ENCODE measurements around the gene TSPEAR.

The TSPEAR gene

DNA sequence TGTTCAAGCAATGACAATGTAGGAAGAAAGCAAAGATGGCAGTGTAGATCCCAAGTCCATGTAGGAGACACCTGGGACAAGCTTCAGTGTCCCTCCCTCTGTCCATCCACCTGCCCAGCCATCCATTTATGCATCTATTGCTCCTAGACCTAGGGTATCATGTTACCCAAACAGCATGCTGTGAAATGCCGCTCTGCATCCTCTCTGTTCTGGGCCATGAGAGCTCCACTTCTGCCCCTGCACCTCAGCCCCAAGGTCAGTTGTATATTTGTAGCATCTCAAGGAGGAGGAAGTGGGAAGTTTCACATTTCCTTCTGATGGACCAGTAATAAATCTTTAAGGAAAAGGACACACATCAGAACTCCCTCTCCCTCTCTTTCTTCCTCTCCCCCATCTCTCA, 27.9 kb upstream of the TSPEAR start:
- DNase-seq: no peak

DNA sequence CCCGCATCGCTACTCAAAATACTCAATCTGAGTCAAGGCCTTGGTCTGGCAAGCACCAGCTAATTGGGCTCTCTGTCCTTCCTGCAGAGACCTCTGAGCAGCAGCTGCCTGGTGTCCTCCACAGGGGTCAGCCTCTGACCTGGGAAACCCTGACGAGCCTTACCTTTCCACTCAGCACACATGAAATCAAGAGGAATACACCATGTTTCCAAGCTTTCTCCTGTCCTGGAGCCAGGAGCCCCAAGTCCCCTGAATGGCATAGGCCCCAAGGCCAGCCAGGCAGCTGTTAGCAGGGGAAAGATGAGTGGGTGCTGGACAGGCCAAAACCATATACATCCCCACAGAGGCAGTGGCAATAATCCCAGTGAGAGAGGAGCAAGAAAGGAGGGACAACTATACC, 27.2 kb upstream of the TSPEAR start:
- DNase-seq: no peak

DNA sequence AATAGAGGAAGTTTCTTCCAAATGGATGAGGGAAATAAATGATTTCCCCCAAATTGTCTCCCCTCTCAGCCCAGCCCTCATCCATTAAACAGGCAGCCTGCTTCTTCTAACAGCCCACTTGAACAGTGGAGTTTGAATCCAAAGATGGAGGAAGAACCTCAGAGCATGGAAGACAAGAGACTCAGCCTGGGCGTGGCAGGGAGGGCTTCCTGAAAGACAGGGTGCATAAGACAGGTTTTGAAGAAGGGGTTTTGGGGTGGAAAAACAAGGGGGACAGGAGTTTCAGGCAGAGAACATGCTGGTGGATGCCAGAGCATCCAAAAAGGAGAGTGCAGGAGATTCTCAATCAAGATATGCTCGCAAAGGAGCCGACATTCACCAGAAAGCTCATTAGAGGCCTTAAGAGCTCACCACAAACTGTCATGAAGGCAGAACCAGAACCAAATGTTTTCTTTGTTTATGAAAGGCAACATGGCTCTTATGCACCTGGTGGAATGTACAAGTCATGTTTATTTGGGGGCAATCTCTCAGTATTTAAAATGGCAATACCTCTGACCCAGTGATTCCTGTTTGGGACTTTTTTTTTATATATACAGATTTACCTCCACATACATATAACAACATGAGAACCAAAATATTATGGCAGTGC, 26.5 kb upstream of the TSPEAR start:
- no peak for DNase-seq

DNA sequence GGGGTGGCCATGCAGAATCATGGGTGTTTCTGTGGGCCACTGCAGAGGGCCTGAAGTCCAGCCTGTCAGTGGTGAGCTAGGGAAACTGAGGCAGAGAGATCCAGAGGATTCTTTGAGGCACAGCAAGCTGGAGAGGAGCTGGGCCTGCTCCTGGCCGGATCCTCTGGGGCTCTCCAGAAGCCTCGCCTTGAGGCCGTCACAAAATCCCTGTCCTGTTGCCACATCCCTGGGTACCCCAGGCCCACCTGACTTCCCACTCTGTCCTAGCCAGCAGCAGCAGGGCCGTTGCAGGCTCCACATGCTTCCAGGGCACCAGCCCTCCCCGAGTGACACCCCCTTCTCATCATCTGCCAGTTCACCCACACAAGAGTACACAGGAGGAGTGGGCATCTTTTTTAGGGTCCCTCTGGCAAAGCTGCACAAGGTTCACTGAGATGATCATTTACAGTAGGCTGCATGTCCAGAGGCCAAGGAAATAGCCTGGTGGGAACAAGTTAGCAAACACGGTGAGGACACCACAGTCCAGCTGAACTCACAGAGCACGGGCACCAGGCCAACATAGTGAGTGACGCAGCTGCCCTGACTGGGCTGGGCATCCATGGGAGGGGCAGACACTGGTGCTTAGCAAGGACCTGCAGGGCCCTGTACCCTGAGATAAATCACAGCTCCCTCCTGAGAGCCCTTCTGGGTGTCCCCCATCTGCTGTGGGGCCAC, 25.1 kb upstream of the TSPEAR start:
- no peak for DNase-seq

DNA sequence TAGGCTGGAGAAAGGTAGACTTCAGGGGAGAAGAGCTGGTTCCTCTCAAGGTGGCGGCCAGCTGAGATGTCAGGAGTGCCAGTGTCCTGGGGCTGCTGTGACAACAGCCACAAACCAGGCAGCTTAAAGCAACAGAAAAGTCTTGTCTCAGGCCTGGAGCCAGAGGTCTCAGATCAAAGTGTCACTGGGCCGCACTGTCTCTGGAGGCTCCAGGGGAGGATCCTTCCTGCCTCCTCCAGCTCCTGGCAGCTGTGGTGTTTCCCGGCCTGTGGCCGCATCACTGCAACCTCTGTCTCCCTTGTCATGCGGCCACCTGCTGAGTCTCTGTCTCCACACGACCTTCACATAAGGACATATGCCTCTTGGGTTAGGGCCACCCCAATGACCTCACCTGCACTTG, 24.4 kb upstream of the TSPEAR start:
- no peak for DNase-seq

DNA sequence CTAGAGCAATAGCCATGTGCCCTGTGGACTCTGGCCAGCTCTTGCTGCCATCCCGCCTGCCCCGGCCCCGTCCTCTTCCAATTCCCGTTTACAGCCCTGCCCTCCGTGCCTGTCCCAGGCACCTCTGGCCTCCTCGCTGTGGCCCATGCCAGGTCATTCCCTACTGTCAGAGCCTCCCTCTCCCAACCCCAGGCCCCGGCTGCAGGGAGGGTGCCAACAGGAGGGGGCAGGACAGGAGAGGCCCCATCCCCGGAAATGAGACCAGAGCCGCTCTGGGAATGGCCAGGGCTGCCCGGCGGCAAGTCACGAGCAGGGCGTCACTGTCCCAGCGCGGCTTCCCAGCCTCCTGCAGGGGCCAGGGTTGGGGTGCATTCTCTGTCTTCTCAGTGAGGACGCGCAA, 23.5 kb upstream of the TSPEAR start:
- no peak for DNase-seq

DNA sequence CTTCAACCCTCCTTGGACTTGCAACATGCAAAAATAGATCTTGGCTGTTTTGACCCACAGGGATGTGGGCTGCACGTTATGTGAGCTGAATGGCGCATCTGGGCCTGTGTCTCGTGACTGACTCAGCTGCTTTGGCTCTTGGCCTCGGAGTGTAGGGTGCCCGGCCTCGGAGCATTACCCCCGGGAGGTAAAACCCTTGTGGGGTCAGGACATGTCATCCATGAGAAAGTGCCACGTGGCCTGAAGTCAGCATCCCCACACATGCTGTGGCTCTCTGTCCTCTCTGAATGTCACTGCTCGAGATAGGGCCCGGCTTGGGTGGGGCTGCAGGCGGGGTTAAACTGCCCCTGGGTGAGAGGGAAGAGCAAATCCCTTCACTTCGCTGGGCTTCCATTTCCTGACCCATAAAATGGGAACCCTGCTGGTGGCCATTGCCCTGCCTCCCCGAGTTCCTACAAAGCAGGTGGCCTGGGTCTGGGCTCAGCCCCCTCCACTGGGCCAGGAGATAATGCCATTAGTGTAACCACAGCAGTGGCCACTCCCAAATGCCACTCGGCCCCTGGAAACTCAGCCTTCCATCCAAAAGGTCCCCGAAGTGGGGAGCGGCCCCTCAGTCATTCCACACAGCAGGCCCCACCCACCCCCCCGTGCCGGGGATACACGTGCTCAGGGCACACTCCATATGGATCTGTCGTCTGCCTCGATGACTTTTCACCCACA, 22.8 kb upstream of the TSPEAR start:
- DNase-seq: no peak

DNA sequence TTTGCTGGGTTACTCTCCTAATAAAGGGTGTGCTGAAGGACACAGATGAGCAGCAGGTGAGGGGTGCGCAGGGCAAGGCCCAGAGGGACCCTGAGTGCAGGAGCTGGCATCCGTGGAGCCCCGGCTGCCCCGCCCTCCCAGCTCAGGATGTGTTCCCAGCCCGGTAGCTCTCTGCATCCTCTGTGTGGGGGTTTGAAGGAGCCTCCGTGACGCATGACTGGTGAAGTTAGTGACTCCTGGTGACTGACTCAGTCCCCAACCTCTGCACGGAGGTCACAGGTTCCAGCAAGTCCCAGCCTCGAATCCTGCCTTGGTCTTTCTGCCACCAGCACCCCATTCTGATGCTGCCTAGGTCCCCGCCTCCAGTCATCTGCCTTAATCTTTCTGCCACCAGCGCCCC, 21.6 kb upstream of the TSPEAR start:
- DNase-seq: no peak

DNA sequence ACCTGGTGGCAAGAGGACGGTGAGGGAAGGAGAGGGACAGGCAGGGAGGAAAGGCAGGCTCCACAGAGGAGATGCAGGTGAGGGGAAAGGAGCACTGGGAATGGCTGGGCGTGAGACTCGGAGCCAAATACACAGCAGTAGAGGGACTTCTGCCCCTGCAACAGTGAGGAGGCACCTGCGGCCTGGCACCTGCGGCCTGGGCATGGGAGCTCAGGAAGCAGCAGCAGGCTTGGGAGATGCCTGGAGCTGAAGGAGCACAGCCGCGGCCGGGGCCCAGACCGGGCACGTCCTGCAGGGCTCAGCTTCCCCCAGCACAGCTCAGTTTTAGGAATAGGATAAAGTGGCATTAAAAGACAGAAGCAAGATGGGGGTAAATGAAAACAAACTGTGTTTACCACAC, 20.9 kb upstream of the TSPEAR start:
- DNase-seq: no peak

DNA sequence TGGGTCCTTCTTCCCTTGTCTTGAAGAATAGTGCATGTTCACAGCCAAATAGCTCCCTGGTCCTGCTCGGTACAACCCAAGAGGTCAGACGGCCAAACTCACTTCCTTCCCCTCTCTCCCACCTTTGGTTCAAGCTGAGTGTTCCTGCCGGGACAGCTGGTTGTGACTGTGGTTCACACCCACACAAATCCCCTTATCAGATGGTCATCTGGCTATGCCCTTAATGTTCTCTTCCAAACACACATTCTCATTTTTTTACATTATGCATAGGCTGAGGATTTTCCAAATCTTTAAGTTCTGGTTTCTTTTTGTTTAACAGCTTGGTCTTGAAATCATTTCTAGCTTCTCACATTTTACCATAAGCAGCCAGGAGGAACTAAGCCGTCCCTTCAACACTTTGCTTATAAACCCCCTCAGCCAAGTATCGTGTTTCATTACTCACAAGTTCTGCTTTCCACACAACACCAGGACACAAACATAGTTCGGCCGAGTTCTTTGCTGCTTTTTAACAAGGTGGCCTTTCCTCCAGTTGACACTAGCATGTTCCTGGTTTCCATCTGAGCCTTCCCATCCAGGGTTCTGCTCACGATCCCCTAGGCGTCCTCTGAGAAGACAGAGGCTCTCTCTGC, 19.7 kb upstream of the TSPEAR start:
- DNase-seq: no peak

DNA sequence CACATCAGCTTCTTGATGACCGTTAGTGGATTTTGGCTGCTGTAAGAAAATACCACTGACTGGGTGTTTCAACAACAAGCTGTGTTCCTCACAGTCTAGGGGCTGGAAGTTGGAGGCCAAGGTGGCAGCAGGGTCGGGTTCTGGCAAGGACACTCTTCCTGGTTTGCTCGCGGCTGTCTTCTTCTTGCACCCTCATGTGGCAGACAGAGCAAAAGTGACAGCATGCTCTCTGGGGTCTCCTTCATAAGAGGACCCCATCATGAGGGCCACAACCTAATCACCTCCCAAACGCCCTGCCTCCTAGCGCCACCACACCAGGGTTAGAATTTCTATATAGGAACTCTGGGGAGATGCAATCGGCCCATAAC, 18.6 kb upstream of the TSPEAR start:
- no peak for DNase-seq

DNA sequence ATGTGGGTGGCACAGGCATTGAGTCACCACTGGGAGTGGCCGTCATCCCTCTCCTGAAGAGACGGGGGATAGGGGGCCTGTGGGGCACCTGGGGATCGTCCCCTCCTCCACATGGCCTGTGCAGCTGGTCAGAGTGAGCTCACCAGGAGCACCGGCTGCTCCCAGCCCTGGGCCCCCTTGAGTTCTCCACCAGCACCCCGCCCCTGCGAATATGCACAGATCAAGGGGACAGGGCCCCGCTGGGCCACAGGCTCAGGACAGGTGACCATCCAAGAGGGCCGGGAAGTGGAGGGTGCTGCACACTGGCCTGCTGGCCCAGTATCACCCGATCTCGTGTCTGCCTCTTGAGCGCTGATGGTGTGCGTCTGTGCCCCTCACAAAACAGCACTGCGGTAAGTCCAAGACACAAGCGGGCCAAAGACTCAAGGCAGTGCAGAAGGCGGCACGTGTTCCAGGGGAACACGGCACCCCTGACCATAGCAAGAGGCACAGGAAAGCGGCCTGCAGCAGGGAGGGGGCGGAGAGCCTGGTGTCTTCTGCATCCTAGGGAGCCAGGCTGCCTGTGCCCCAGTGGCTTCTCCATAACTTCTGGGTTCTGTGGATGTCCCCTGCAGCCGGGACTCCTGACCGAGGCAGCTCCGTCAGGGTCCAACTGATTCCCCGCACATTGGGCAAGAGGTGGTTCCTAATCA, 18.1 kb upstream of the TSPEAR start:
- no peak for DNase-seq

DNA sequence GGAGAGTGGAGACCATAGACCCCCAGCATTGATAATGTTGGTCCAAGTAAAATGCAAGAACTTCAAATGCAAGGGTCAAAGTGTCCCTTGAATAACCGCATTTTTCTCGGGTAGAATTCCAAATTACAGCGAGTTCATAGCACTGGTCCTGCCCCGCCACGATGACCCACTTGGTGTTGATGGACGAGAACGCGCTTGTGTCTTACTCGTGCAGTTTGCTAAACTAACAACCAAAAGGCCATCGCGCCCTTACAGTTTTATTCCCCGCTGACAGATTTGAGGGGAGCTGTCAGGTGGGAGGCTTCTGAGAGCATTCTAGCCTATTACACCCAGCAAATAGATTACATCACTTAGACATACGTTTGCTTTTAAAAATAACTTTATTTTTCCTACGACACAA, 17.3 kb upstream of the TSPEAR start:
- DNase-seq: no peak

DNA sequence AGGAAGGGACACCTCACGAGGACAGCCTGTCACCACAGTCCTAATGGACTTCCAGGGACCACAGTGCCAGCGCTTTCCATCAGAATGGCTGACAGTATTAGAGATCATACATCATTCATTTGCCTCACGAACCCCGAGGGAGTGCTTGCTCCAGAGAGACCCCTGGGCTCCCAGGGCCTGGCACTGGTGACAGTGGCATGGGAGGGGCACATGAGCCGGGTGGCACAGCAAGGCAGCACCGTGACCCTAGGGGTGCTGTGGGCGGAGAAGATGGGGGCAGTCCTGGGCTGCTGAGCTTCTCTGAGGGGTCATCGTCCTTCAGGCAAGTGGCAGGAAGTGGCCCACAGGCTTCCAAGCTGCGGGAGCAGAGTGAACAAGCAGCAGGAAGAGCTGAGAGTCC, 16.4 kb upstream of the TSPEAR start:
- DNase-seq: no peak

DNA sequence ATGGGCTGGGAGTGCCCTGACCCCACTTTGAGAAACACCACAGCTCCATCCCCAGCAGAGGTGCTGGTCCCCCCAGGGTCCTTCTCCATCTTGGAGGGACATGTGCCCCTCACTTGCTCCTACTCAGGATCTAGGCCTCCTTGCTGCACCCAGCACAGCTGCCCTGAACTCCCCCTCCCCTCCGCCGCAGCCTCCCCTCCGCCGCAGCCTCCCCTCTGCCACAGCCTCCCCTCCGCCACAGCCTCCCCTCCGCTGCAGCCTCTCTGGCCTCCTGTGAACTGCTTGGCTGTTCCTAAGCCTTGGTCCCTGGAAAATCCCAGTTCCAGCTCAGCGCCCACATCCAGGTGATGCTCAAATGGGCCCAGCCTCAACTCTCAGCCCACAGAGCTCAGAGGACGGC, 15.9 kb upstream of the TSPEAR start:
- no peak for DNase-seq

DNA sequence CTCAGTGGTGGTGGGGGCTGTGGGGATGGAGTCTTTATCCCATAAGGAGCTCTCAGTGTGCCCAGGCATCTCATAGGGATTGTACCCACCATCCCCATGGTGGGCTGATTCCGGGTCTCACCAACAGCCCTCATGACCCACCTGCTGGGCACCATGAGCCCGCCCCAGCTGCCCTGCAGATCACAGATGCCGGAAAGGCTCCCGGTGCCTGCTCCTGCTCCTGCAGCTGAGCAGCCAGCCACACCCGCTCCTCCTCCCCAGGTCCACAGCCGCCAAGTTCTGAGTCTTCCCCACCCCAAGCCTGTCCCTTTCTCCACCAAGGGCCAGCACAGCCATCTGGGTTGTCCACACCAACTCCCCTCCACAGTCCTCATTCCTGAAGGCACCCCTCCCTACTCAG, 15.5 kb upstream of the TSPEAR start:
- DNase-seq: no peak

DNA sequence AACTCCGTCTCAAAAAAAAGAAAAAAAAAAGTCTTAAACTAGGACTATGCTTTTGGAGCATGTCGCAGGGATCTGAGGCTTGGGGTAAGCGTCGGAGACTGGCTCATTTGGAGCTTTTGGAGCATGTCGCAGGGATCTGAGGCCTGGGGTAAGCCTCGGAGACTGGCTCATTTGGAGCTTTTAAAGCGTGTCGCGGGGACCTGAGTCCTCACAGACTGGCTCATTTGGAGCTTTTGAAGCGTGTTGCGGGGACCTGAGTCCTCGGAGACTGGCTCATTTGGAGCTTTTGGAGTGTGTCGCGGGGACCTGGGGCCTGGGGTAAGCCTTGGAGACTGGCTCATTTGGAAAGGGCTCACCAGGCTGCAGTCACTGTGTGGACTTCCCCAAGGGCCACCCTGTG, 13.6 kb upstream of the TSPEAR start:
- DNase-seq: no peak

DNA sequence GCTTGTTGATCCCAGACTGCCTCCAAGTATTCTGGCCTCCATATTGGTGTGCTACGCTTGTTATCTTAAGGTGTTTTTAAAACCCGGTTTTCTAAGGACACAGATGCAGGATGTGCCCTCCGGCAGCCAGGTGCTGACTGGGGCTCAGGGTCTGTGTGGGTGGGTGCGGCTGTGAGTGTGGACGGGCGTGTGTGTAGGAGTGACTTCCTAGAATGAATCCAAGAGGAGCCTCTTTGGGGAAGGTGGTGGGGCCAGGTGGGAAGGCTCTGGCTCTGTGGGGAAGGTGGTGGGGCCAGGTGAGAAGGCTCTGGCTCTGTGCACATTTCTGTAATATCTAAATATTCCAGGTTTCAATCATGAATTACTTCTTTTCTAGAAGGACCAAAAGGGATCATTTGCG, 12.8 kb upstream of the TSPEAR start:
- no peak for DNase-seq

DNA sequence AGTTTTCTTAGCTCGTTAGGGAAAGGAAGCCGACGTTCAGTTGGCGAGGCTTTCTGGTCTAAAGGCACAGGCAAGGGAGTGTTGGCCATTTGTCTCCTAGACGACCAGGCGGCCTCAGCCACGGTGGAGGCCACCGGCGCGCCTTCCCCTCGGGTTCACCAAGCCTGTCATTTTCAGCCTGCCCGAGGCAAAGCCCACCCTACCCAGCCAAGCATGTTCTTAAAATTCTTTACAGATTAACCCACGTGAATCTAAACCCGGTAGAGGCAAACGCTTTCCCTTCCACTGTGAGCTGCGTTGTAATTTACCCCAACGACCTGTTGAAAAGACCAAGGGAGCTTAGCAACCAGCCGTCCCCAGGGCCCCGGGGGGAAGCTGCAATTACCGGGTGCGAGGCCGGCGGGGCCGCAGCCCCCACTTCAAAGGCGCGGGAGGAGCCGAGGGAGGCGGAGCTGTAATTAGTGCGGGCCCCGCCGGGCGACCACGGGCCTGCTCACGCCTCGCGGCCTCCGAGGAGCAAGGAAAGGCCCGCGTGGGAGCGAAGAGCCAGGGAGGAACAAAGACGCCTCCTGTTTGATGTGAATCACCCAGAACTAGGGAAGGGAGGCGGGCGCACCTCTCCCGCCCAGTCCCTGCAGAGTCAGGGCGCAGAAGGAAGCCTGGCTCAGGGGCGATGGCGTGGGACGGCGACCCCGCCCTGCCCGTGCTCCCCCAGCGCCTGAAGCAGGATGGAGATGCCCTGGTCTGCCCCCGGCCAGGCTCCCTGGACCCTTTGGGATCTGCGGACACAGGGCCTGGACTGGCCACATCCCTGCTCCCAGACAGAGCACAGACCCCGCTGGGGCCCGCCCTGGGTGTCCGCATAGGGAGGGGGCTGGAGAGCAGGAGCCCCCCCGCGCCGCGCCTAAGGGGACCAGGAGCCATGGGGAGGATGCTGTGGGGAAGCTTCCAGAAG, 12.1 kb upstream of the TSPEAR start:
- no peak for DNase-seq

DNA sequence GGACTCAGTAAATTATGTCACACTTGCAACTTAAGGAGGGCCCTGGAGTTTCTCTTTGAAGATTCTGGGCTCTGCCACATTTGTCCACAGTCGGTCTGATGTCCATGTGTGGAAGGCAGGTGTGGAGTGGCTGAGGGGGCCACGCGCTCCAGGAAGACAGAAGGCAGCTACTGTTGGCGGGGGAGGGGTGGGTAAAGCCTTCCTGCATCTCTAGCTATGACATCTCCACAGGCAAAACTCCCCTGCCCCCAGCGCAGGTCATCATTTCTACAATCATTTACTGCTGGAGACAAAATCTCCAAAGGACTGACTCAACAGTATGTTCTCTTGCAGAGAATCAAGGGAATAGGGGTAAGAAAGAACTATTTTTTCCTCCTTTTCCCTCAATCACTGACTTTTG, 11.4 kb upstream of the TSPEAR start:
- DNase-seq: no peak

DNA sequence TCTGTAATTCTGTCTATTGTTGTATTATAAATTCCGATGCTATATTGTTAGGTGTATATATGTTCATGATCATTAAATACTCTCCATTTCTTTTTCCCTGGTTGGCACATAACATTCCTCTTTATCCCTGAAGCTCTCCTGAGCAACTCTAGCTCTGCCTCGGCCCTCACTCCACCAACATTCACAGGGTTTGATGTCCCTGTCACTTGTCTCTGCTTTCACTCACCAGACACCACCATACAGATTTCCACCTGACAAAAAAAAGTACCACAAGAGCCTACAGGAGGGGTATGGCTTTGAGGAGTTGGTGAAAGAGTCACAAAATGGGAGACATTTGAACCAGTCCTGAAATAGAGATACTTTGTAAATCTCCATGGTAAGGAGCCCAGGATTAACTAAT, 8.8 kb upstream of the TSPEAR start:
- DNase-seq: no peak

DNA sequence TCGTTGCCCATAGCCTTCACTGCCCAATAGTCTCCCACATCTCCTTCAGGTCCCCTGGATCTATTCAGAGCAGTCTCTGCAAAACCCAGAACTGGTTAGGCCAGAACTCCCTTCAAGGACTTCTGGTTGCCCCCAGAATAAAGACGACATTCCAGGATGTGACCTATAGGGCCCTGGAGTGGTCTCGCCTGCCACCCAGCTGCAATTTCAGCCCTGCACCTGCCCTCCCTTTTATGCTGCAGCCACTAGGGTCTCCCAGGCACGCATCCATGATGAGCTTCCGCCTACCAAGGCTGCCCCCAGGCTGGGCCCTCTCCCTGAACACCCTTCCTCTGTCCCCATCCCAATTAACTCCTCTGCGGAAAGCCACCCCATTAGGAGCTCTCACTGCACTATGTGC, 7.2 kb upstream of the TSPEAR start:
- no peak for DNase-seq

Data from T-helper 9 cell (primary cell).